Mesothelial cell of epicardium (in vitro differentiated cells): ENCODE data around the gene ALX4. TPM values are rescaled to one million over a fixed set of nuclear protein-coding genes. Genes with fewer than 3 reads are reported as not detected.

Experiments used
- DNase-seq, 2 experiments: peaks; one replicate each; pipeline ENCODE4 v3.0.0; 2021; ENCODE audit warnings: low spot score in 2 of 2; ENCODE audit not compliant: unreplicated experiment in 2 of 2
- H3K27ac Mint-ChIP-seq: 2 replicates; pipeline ENCODE4 v1.8.0; 2021; ENCODE audit warnings: mixed read lengths
- H3K27me3 Mint-ChIP-seq: 2 replicates; pipeline ENCODE4 v1.8.0; 2021; ENCODE audit warnings: low read depth, mixed read lengths
- H3K36me3 Mint-ChIP-seq: 2 replicates; pipeline ENCODE4 v1.8.0; 2021; ENCODE audit warnings: mixed read lengths
- H3K4me1 Mint-ChIP-seq: 2 replicates; pipeline ENCODE4 v1.8.0; 2021; ENCODE audit warnings: mixed read lengths
- H3K4me3 Mint-ChIP-seq: 2 replicates; pipeline ENCODE4 v1.8.0; 2021; ENCODE audit warnings: mild to moderate bottlenecking, moderate library complexity, mixed read lengths
- H3K9me3 Mint-ChIP-seq: 2 replicates; pipeline ENCODE4 v1.8.0; 2021; ENCODE audit warnings: mixed read lengths
- CTCF ChIP-seq: fragments of 200-600 bp; sonication (generic); IDR thresholded peaks from one replicate; pipeline ENCODE4 v1.5.0; 2021; ENCODE audit warnings: antibody characterized with exemption; ENCODE audit not compliant: unreplicated experiment
- total RNA-seq: library from RNA; stranded (reverse); gene quantifications from 3 replicates; pipeline ENCODE4 v1.2.1, GENCODE V29; 2021

Gene ALX4
- total RNA-seq, 1 donor from 2014 or later, result 5.5 TPM

- Mint-ChIP-seq H3K27ac (no peak overlapping the region), H3K4me3 (no peak overlapping the region), H3K27me3 (peaks cover 98% of the 10 kb centered on the region)
Observed at GRCh38 chr11:44325698-44326097, 15.8 kb upstream of the ALX4 start.

GRCh38 chr11:44324749-44325525 is 15.0 kb upstream of the ALX4 start:
- no peaks in the 10 kb centered on the region for H3K9me3 Mint-ChIP-seq
- H3K27me3 Mint-ChIP-seq, result peaks cover 98% of the 10 kb centered on the region
- no peaks in the 10 kb centered on the region for H3K36me3 Mint-ChIP-seq
- no peak for TF ChIP-seq CTCF
- no peak overlapping the region for H3K27ac Mint-ChIP-seq
- H3K4me1 Mint-ChIP-seq, result peaks cover 17% of the 10 kb centered on the region
- no peak overlapping the region for H3K4me3 Mint-ChIP-seq
- no peak for DNase-seq

More at GRCh38 chr11:44325698-44326097, 15.8 kb upstream of the ALX4 start:
- Mint-ChIP-seq H3K9me3 (no peaks in the 10 kb centered on the region), H3K4me1 (peaks cover 14% of the 10 kb centered on the region), H3K36me3 (no peaks in the 10 kb centered on the region)
- no peak for TF ChIP-seq CTCF
- no peak for DNase-seq

DNA sequence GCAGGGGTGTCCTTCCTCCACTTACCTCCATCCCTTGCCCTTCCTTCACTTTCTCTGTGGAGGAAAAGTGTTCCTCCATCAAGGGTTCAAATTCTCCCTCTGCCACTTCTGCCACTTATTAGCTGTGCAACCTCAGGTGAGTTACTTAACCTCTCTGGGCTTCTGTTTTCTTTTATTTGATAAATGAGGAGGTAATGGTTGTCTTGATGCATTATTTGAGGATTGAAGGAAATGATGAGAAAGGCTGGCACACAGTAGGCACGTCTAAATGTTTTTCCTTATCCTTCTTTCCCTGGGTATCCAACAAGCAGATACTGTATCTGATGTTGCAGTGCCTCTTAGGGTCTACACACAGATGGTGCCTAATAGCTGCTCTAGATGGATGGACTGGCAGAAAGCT is 14.3 kb upstream of the ALX4 start:
- no peak for TF ChIP-seq CTCF
- no peaks in the 10 kb centered on the region for H3K9me3 Mint-ChIP-seq
- peaks cover 98% of the 10 kb centered on the region for H3K27me3 Mint-ChIP-seq
- peaks cover 22% of the 10 kb centered on the region for H3K4me1 Mint-ChIP-seq
- no peak overlapping the region for H3K4me3 Mint-ChIP-seq
- no peak overlapping the region for H3K27ac Mint-ChIP-seq
- no peak for DNase-seq
- H3K36me3 Mint-ChIP-seq, result no peaks in the 10 kb centered on the region

DNA sequence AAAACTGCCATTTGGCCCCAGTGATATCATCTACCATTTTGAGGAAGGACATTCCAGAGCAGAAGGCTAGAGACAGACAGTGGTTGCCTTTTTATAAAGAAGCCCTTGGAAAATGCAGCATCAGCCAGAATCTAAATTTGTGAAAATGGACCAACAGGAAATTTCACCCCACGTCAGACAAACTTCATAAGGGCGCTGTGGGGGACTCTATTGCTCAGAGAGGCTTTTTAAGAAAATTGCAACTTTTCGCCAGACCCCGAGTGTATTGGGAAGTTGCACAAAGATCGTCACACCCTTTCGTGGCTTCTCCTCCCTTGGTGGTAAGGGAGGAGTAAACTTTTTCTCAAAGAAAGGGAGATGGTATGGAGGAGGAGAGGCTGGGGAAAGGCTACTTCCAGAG is 12.3 kb upstream of the ALX4 start:
- no peak overlapping the region for H3K4me3 Mint-ChIP-seq

GRCh38 chr11:44321059-44321458 is 11.1 kb upstream of the ALX4 start:
- DNase-seq, result no peak
- no peak for TF ChIP-seq CTCF
- H3K4me3 Mint-ChIP-seq, result no peak overlapping the region

More for the DNA sequence above, 12.3 kb upstream of the ALX4 start:
- peaks cover 14% of the 10 kb centered on the region for H3K4me1 Mint-ChIP-seq
- DNase-seq, result no peak
- TF ChIP-seq CTCF, result no peak
- no peaks in the 10 kb centered on the region for H3K9me3 Mint-ChIP-seq
- no peaks in the 10 kb centered on the region for H3K36me3 Mint-ChIP-seq
- peaks cover 99% of the 10 kb centered on the region for H3K27me3 Mint-ChIP-seq
- no peak overlapping the region for H3K27ac Mint-ChIP-seq

More at GRCh38 chr11:44321059-44321458, 11.1 kb upstream of the ALX4 start:
- no peaks in the 10 kb centered on the region for H3K36me3 Mint-ChIP-seq
- H3K27ac Mint-ChIP-seq, result no peak overlapping the region
- no peaks in the 10 kb centered on the region for H3K9me3 Mint-ChIP-seq
- peaks cover 100% of the 10 kb centered on the region for H3K27me3 Mint-ChIP-seq
- peaks cover 12% of the 10 kb centered on the region for H3K4me1 Mint-ChIP-seq
